ENCODE results near the gene CCZ1. TPM values are rescaled to one million over a fixed set of nuclear protein-coding genes. Genes with fewer than 3 reads are reported as not detected.
"Not testable (repeated sequence)": the region's sequence is repeated elsewhere in the genome, so short reads cannot be mapped to it uniquely, and the experiment has no call there.

The CCZ1 gene
- total RNA-seq, 1 donor: 71.2 TPM

DNA sequence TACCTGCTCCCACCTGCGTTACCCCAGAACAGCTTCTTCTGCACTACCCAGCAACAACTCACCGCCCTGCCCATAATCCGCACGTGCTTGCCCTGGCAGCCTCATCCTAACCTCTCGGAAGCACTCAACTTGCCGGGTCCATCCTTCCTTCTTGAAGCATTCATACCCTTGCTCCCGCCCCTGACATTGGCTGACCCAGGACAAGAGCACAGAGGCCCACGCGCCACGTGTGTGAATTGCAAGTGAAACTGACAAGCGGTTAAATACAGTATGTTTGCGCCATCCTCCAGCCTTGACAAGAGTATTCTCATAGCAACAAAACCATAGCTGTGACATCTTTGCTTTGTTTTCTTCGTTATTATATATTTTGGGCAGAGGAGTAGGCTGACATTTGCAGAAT is 28.8 kb upstream of the CCZ1 start:
- no peak for DNase-seq (ENCODE audit: low read depth)
- no peak overlapping the region for H3K4me3 ChIP-seq (ENCODE audit: low read depth, low read length)
- TF ChIP-seq, protein P1, sequence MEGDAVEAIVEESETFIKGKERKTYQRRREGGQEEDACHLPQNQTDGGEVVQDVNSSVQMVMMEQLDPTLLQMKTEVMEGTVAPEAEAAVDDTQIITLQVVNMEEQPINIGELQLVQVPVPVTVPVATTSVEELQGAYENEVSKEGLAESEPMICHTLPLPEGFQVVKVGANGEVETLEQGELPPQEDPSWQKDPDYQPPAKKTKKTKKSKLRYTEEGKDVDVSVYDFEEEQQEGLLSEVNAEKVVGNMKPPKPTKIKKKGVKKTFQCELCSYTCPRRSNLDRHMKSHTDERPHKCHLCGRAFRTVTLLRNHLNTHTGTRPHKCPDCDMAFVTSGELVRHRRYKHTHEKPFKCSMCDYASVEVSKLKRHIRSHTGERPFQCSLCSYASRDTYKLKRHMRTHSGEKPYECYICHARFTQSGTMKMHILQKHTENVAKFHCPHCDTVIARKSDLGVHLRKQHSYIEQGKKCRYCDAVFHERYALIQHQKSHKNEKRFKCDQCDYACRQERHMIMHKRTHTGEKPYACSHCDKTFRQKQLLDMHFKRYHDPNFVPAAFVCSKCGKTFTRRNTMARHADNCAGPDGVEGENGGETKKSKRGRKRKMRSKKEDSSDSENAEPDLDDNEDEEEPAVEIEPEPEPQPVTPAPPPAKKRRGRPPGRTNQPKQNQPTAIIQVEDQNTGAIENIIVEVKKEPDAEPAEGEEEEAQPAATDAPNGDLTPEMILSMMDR (IDR thresholded peaks at IDR 0.05; ENCODE audit: insufficient read depth, low read depth, low read length): no peak

DNA sequence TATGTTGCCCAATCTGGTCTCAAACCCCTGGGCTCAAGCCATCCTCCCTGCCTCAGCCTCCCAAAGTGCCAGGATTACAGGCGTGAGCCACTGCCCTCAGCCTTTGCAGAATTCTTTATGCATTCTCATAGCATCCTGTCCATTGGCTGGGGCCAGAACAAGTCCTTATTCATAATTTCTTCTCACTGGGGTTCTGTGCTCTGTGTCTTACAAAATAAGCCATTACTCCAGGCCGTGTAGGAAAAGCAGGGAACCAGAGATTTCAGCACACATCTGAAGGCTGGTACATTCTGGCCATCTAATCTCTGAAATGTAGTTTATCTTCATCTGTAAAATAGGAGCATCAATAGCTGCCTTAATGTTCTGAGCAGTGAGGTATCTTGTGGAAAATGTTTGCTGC is 28.2 kb upstream of the CCZ1 start:
- TF ChIP-seq, protein P1 (IDR thresholded peaks at IDR 0.05; ENCODE audit: insufficient read depth, low read depth, low read length): no peak
- DNase-seq (ENCODE audit: low read depth): no peak
- no peak overlapping the region for H3K4me3 ChIP-seq (ENCODE audit: low read depth, low read length)

DNA sequence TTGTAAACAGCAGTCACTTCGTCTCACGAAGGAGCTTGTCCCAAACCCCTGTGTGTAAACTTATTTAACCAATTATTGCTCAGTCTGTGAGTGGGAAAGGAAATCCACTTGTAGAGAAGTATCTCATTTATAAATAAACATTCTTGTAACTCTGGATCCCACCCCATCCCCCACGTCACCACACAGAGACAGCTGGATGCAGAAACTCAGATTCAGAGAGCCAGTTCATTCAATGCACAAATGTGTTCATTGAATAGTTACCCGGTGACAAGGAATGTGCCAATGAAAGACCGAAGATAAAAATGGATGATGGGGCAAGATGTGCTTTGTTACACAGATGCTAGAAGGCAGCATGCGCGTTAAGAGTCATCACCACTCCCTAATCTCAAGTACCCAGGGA is 26.2 kb upstream of the CCZ1 start:
- peak; percentile 11 for DNase-seq (ENCODE audit: low read depth)
- TF ChIP-seq, protein P1 (IDR thresholded peaks at IDR 0.05; ENCODE audit: insufficient read depth, low read depth, low read length): no peak
- no peak overlapping the region for H3K4me3 ChIP-seq (ENCODE audit: low read depth, low read length)

DNA sequence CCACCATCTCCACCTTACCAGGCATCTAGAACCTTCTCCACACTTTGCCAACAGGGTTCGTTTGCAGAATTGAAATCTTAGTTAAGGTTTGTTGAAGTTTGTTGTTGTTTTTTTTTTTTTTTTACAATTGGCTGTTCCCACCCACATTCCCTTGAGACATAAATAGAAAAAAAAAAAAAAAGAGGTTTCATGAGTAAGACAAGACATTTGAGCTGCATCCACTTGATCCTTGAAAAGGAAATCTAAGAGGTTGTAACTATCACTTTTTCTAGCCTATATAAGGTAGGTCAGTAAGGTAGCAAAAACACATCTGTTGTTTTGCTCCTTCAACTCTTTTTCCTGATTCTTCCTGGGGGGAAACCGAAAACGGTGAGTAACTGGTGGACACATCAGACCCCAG is 18.9 kb upstream of the CCZ1 start:
- not testable (repeated sequence) for H3K4me3 ChIP-seq (ENCODE audit: low read depth, low read length); DNase-seq (ENCODE audit: low read depth)

DNA sequence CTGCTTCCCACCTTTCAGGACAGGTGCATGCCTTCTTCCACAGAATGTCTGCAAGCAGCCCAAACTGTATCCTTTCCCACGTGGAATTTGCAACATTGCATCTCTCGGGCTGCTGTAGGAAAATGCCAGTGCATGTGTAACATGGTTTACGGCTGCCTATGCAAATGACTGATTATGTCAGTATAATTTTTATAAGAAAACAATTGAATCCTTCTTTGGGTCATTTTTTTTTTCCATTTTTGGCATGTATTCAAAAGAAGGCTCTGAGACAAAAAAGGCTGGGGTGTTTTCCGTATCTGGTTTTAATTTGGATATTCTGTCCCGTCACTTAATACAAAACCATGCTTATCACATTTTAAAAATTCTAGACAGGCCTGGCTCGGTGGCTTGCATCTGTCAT is 18.4 kb upstream of the CCZ1 start:
- H3K4me3 ChIP-seq (ENCODE audit: low read depth, low read length); DNase-seq (ENCODE audit: low read depth): not testable (repeated sequence)

DNA sequence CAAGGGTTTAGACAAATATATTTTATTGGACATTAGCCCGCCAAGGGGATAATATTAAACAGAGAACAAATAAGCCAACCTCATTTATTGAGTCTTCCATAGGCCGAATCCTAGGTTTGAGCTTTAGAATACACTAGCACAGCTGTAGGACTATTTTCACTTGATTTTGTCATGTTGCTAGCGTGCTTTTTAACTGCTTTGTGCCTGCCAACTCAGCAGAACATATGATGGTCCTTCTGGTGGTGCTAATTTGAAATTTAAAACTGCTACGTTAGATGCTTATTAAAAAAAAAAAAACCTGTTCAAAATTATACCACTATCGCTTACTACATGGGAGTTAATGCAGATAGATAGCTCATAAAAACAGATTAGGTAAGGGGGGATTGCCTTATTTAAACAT is 14.1 kb upstream of the CCZ1 start:
- H3K4me3 ChIP-seq (ENCODE audit: low read depth, low read length); DNase-seq (ENCODE audit: low read depth): not testable (repeated sequence)

DNA sequence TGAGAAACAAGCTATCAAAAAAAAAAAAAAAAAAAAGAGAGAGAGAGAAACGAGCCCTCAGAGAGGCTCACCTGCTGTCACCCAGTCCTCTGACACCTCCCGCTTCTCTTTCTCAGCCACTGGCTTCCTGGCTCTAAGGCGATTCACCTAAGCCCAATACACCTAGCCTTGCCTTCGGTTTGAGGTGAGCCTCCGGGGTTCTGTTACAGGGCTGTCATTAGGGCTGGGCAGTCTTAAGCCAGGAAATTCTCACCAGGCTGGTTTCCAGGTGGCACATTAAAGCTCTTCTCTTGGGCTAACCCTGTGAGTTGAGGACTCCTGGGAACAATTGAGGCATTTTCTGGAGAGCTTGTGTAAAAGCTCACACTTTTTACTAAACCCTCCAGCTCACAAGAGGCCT is 10.5 kb upstream of the CCZ1 start:
- not testable (repeated sequence) for DNase-seq (ENCODE audit: low read depth); H3K4me3 ChIP-seq (ENCODE audit: low read depth, low read length)

DNA sequence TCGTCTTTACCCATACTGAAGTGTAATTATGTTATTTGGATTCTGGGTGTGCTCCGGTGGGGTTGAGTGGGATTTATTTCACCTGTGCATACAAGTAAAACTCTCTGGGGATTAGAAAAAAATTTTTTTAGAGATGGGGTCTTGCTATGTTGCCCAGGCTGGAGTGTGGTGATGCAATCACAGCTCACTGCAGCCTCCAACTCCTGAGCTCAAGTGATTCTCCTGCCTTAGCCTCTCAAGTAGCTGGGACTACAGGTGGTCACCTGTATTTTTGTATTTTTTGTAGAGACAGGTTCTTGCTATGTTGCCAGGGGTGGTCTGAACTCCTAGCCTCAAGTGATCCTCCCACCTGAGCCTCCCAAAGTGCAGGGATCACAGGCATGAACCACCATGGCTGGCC is 8.3 kb upstream of the CCZ1 start:
- not testable (repeated sequence) for H3K4me3 ChIP-seq (ENCODE audit: low read depth, low read length); DNase-seq (ENCODE audit: low read depth)

DNA sequence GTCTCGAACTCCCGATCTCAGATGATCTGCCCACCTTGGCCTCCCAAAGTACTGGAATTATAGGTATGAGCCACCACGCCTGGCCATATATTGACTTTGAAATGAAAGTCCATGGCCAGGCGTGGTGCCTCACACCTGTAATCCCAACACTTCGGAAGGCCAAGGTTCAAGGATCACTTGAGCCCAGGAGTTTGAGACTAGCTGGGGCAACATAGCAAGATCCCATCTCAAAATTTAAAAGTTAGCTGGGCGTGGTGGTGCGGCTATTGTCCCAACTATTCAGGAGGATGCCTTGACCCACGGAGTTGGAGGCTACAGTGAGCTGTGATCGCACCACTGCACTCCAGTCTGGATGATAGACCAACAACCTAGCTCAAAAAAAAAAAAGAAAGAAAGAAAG is 6.0 kb upstream of the CCZ1 start:
- no peak overlapping the region for H3K4me3 ChIP-seq (ENCODE audit: low read depth, low read length)
- DNase-seq (ENCODE audit: low read depth): no peak
- TF ChIP-seq, protein P1 (IDR thresholded peaks at IDR 0.05; ENCODE audit: insufficient read depth, low read depth, low read length): no peak

DNA sequence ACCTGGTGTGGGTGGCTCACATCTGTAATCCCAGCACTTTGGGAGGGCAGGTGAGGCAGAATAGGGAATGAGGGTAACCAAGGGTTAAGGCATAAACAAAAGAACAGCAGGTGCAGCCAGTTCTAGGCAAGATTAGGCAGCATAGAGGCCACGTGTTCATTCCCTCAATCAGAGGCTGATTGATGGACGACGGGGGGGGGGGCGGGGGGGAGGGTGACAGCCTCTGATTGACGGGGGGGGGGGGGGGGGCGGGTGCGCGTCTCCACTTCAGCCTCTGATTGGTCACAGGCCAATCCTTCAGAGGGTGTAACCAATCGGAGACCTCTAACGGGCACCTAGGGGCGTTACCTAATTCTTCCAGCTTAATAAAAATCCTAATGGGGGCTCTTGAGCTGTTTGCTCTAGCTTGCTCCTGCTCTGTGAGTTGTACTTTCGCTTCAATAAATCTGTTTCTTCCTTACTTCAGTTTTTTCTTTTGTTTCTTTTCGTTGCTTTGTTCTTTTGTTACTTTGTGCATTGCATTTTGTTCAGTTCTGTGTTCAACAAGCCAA is 1.1 kb upstream of the CCZ1 start:
- H3K4me3 ChIP-seq (ENCODE audit: low read depth, low read length); DNase-seq (ENCODE audit: low read depth): not testable (repeated sequence)

DNA sequence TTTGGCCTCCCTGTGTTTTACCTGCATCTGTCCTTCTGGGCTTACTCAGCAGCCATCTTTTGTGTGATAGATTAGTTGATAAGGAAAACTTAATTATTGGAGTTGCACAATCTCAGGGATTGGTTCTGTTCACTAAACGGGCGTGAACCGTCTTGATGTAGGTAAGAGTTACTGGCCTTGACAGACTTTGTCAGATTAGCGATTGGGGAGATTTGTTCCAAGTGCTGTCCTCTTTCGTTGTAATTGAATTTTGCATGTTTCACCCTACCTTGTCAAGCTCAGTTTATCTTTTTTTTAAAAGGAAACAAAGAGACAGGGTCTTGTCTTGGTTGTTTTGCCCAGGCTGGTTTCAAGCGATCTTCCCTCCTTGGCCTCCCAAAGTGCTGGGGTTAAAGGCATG is 4.5 kb downstream of the CCZ1 start:
- H3K4me3 ChIP-seq (ENCODE audit: low read depth, low read length): not testable (repeated sequence)

DNA sequence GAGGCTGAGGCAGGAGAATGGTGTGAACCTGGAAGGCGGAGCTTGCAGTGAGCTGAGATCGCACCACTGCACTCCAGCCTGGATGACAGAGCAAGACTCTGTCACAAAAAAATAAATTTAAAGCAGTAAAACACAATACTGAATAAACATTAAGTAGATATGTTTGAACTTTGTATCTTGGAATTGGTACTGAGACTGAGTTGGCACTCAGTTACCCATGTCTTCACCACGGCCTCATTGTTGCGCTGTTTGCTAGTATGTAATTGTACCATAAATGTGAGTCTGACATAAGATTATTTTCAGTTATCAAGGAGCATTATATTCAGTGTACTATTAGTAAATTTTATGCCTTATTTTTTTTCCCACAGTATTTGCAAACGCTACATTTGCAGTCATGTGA is 6.2 kb downstream of the CCZ1 start:
- not testable (repeated sequence) for DNase-seq (ENCODE audit: low read depth); H3K4me3 ChIP-seq (ENCODE audit: low read depth, low read length)

More for the DNA sequence above, 4.5 kb downstream of the CCZ1 start:
- DNase-seq (ENCODE audit: low read depth): not testable (repeated sequence)

DNA sequence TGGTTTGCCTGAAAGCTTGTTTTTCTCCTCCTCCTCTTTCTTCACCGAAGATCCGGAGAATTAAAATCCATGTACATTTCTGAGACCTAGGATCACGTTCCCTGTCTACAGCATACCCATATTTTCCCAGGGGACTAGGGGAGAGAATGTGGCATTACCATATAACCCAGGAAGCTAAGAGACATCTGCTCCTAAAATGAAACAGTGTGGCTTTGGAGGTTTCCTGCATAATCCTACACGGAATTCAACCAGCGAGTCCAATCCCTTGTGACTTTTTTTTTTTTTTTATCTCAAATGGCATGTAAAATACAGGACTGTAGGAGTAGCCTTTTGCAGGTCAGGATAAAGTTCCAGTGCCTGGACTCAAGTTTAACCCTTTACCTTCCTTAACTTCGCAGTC is 10.3 kb downstream of the CCZ1 start:
- DNase-seq (ENCODE audit: low read depth); H3K4me3 ChIP-seq (ENCODE audit: low read depth, low read length): not testable (repeated sequence)

DNA sequence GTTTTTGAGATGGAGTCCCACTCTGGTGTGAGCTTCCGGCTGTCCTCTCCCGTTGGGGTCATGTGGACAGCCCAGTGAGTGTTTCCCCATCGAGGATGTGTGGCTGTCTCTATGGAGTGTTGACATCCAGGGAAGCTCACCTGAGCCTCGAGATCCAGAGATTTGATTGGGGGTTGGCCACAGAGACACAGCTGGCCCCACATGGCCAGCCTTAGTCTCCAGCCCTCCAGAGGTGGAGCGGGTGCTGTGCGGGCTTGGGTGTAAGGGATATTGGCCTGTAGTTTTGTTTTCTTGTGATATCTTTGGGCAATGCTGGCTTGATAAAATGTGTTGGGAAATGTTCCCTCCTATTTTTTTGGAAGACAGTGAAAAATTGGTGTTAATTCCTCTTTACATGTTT is 18.0 kb downstream of the CCZ1 start:
- H3K4me3 ChIP-seq (ENCODE audit: low read depth, low read length); DNase-seq (ENCODE audit: low read depth): not testable (repeated sequence)

DNA sequence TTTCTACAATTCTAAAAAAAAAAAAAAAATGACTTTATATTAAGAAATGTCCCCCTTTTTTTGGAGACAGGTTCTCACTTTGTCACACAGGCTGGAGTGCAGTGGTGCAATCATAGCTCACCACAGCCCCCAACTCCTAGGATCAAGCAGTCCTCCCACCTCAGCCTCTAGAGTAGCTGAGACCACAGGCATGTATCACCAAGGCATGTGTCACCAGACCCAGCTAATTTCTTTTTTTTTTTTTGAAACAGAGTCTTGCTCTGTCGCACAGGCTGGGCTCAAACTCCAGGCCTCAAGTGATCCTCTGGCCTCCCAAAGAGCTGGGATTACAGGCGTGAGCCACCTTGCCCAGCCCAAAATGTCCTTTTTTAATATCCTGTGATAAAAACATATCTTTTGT is 25.6 kb downstream of the CCZ1 start:
- not testable (repeated sequence) for DNase-seq (ENCODE audit: low read depth); H3K4me3 ChIP-seq (ENCODE audit: low read depth, low read length)

Measured in fibroblast of villous mesenchyme (primary cell).